Stimulated activated naive CD8-positive, alpha-beta T cell treated with anti-CD3 and anti-CD28 coated beads, Interleukin-15, amount 100 ng/mL, for 72 hours (primary cell): ENCODE measurements around the gene RPL7A.
A peak's percentile ranks its signal among the peaks of the same experiment; 100 is the strongest.
"Not testable (repeated sequence)": the region's sequence is repeated elsewhere in the genome, so short reads cannot be mapped to it uniquely, and the experiment has no call there.

Source experiments
- ATAC-seq: fragments of 150-1000 bp; cut with Tn5 transposase; 2 replicates; pipeline ENCODE4 v1.10.0; 2021; ENCODE audit warnings: mild to moderate bottlenecking, moderate library complexity
- DNase-seq, 2 donors: peaks; one replicate each; pipeline ENCODE4 v3.0.0; 2021 to 2022
- H3K27ac Mint-ChIP-seq, 2 donors: one replicate each; pipeline ENCODE4 v1.8.0; 2022; ENCODE audit warnings: mild to moderate bottlenecking in 2 of 2, mixed read lengths in 2 of 2, moderate library complexity in 2 of 2
- H3K27me3 Mint-ChIP-seq: one replicate; pipeline ENCODE4 v1.8.0; 2022; ENCODE audit warnings: mixed read lengths
- H3K4me1 Mint-ChIP-seq: one replicate; pipeline ENCODE4 v1.8.0; 2022; ENCODE audit warnings: mild to moderate bottlenecking, mixed read lengths
- H3K4me3 Mint-ChIP-seq, 2 donors: one replicate each; pipeline ENCODE4 v1.8.0; 2022; ENCODE audit warnings: mild to moderate bottlenecking in 2 of 2, mixed read lengths in 2 of 2, moderate library complexity in 1 of 2
- H3K9me3 Mint-ChIP-seq, 2 donors: one replicate each; pipeline ENCODE4 v1.8.0; 2022; ENCODE audit warnings: mixed read lengths in 2 of 2

Gene RPL7A

GRCh38 chr9:133367221-133367620, 19.2 kb downstream of the RPL7A start:
- Mint-ChIP-seq H3K4me3 (no peak overlapping the region), H3K4me1 (peaks cover 68% of the 10 kb centered on the region), H3K27ac (peak overlapping the region in 1 of 2 donors; percentile 61), H3K27me3 (no peaks in the 10 kb centered on the region), H3K9me3 (no peaks in the 10 kb centered on the region)
- ATAC-seq (no peak), DNase-seq (no peak)

GRCh38 chr9:133367778-133368177, 19.8 kb downstream of the RPL7A start:
- Mint-ChIP-seq H3K9me3 (no peaks in the 10 kb centered on the region), H3K27ac (no peak overlapping the region), H3K4me1 (peaks cover 69% of the 10 kb centered on the region), H3K27me3 (no peaks in the 10 kb centered on the region), H3K4me3 (no peak overlapping the region)
- no peak for DNase-seq
- no peak for ATAC-seq

- H3K9me3 Mint-ChIP-seq: no peaks in the 10 kb centered on the region
- peak overlapping the region; percentile 97 to 99 for H3K4me3 Mint-ChIP-seq
- no peaks in the 10 kb centered on the region for H3K27me3 Mint-ChIP-seq
- no peak for DNase-seq
- peak overlapping the region; percentile 95 for H3K27ac Mint-ChIP-seq
- H3K4me1 Mint-ChIP-seq: peaks cover 69% of the 10 kb centered on the region
- no peak for ATAC-seq
Measured at GRCh38 chr9:133368249-133368881, 20.3 kb downstream of the RPL7A start.

GRCh38 chr9:133369422-133369821, 21.4 kb downstream of the RPL7A start:
- DNase-seq (no peak), ATAC-seq (no peak)
- H3K4me1 Mint-ChIP-seq: peaks cover 75% of the 10 kb centered on the region
- peak overlapping the region; percentile 89 to 95 for H3K27ac Mint-ChIP-seq
- H3K27me3 Mint-ChIP-seq: no peaks in the 10 kb centered on the region
- H3K9me3 Mint-ChIP-seq: no peaks in the 10 kb centered on the region
- peak overlapping the region; percentile 97 to 99 for H3K4me3 Mint-ChIP-seq

GRCh38 chr9:133369933-133370332, 21.9 kb downstream of the RPL7A start:
- peak overlapping the region; percentile 97 to 99 for H3K4me3 Mint-ChIP-seq
- no peaks in the 10 kb centered on the region for H3K27me3 Mint-ChIP-seq
- no peaks in the 10 kb centered on the region for H3K9me3 Mint-ChIP-seq
- DNase-seq: no peak
- peaks cover 75% of the 10 kb centered on the region for H3K4me1 Mint-ChIP-seq
- H3K27ac Mint-ChIP-seq: peak overlapping the region; percentile 91 to 96
- no peak for ATAC-seq

GRCh38 chr9:133370685-133371084, 22.7 kb downstream of the RPL7A start:
- peak in 1 of 2 donors; percentile 76 for DNase-seq
- H3K4me1 Mint-ChIP-seq: peaks cover 75% of the 10 kb centered on the region
- H3K27me3 Mint-ChIP-seq: no peaks in the 10 kb centered on the region
- no peaks in the 10 kb centered on the region for H3K9me3 Mint-ChIP-seq
- H3K4me3 Mint-ChIP-seq: peak overlapping the region; percentile 97 to 99
- H3K27ac Mint-ChIP-seq: peak overlapping the region; percentile 91 to 96
- peak; percentile 72 for ATAC-seq

GRCh38 chr9:133371261-133371711, 23.3 kb downstream of the RPL7A start:
- H3K27me3 Mint-ChIP-seq: no peaks in the 10 kb centered on the region
- ATAC-seq: peak; percentile 79
- H3K4me1 Mint-ChIP-seq: peaks cover 75% of the 10 kb centered on the region
- H3K4me3 Mint-ChIP-seq: peak overlapping the region; percentile 97 to 99
- peak overlapping the region; percentile 91 to 96 for H3K27ac Mint-ChIP-seq
- DNase-seq: peak; percentile 73 to 89
- H3K9me3 Mint-ChIP-seq: no peaks in the 10 kb centered on the region

- Mint-ChIP-seq H3K4me1 (peaks cover 76% of the 10 kb centered on the region), H3K9me3 (no peaks in the 10 kb centered on the region), H3K4me3 (peak overlapping the region; percentile 97 to 99), H3K27me3 (no peaks in the 10 kb centered on the region), H3K27ac (peak overlapping the region; percentile 91 to 96)
- DNase-seq (no peak), ATAC-seq (no peak)
Measured at GRCh38 chr9:133372144-133372543, 24.1 kb downstream of the RPL7A start.

GRCh38 chr9:133374612-133375115, 26.6 kb downstream of the RPL7A start:
- ATAC-seq (peak; percentile 23), DNase-seq (peak in 1 of 2 donors; percentile 48)
- Mint-ChIP-seq H3K9me3 (no peaks in the 10 kb centered on the region), H3K4me1 (peaks cover 60% of the 10 kb centered on the region), H3K4me3 (peak overlapping the region; percentile 97 to 99), H3K27ac (peak overlapping the region; percentile 96 to 99), H3K27me3 (no peaks in the 10 kb centered on the region)

- peak; percentile 52 for DNase-seq
- ATAC-seq: peak; percentile 0
- Mint-ChIP-seq H3K27ac (peak overlapping the region; percentile 96 to 99), H3K4me1 (peaks cover 54% of the 10 kb centered on the region), H3K27me3 (no peaks in the 10 kb centered on the region), H3K4me3 (peak overlapping the region; percentile 97 to 99), H3K9me3 (no peaks in the 10 kb centered on the region)
Measured at GRCh38 chr9:133375116-133375723, 27.2 kb downstream of the RPL7A start.

GRCh38 chr9:133375724-133376654, 28.0 kb downstream of the RPL7A start, which contains the start of the genes STKLD1 and SURF4:
Gene STKLD1, plus strand, starts transcription at chr9:133376366. Its CDS starts 108 bp downstream, at chr9:133376474.
Gene SURF4, minus strand, starts transcription at chr9:133376060. Its CDS starts 91 bp downstream, at chr9:133375969.
- H3K27ac Mint-ChIP-seq: peak within 1 kb of the TSS; percentile 96 to 99
- DNase-seq (peak; percentile 96 to 98), ATAC-seq (peak; percentile 75)
- no peaks in the 10 kb centered on the region for H3K9me3 Mint-ChIP-seq
- no peaks in the 10 kb centered on the region for H3K27me3 Mint-ChIP-seq
- peaks cover 47% of the 10 kb centered on the region for H3K4me1 Mint-ChIP-seq
- peak within 1 kb of the TSS; percentile 97 to 99 for H3K4me3 Mint-ChIP-seq

GRCh38 chr9:133377280-133377679, 29.3 kb downstream of the RPL7A start:
- H3K4me1 Mint-ChIP-seq: peaks cover 34% of the 10 kb centered on the region
- H3K4me3 Mint-ChIP-seq: peak overlapping the region; percentile 39 to 64
- H3K9me3 Mint-ChIP-seq, H3K27me3 Mint-ChIP-seq, H3K27ac Mint-ChIP-seq, DNase-seq, ATAC-seq: not testable (repeated sequence)

GRCh38 chr9:133377721-133378216, 29.8 kb downstream of the RPL7A start:
- no peaks in the 10 kb centered on the region for H3K9me3 Mint-ChIP-seq
- H3K27ac Mint-ChIP-seq: no peak overlapping the region
- H3K4me3 Mint-ChIP-seq: no peak overlapping the region
- ATAC-seq: no peak
- DNase-seq: no peak
- H3K27me3 Mint-ChIP-seq: no peaks in the 10 kb centered on the region
- H3K4me1 Mint-ChIP-seq: peaks cover 29% of the 10 kb centered on the region

- Mint-ChIP-seq H3K4me1 (peaks cover 22% of the 10 kb centered on the region), H3K4me3 (no peak overlapping the region), H3K9me3 (no peaks in the 10 kb centered on the region), H3K27ac (no peak overlapping the region), H3K27me3 (no peaks in the 10 kb centered on the region)
- DNase-seq: no peak
- no peak for ATAC-seq
Measured at GRCh38 chr9:133378408-133378962, 30.5 kb downstream of the RPL7A start.
